ENCODE measurements around the gene ANP32D. TPM values are rescaled to one million over a fixed set of nuclear protein-coding genes. Genes with fewer than 3 reads are reported as not detected.

The ANP32D gene
- not detected for total RNA-seq

DNA sequence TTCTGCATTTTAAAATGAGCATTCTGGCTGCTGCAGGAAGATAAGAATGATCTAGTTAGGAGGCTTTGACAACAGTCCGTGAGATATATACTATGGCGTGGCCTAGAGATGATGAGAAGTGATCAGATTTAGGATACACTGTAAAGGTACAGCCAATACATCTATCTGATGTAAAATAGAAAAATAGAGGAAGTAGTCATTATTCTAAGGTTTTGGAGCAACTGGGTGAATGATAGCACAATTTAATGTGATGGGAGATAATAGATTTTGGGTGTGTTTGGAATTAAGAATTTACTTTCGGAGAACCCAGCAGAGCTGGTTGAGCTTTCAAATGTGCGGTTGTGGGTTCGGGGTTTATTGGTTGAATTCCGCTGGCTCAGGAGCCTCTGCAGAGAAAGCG lies at the start of gene ANP32D:
Gene ANP32D (plus strand): TSS at position 301 of the 400 bp plus-strand sequence. CDS start 106 bp downstream, outside the sequence.

DNA sequence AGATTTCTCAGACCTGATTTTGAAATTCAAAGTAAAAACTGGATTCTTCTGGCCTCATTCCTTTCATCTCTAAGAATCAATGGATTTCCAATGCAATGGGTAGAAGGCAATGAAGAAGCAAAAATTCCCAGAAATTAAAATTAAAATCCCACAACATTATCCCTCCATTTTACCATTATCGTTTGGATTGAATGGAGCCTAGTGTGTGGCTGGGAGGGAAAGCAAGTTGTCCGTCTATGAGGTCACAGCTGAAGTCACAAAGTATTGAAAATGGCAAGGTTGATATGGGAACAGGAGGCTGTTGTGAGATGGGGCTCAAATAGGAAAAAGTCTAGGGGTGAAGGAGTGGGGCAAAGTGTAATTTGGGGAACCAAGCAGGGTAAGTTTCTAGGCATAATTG lies 9.8 kb downstream of the ANP32D start, which contains the start of gene C12orf54:
Gene C12orf54 (plus strand): TSS at position 301 of the 400 bp plus-strand sequence. CDS start 799 bp downstream, outside the sequence.

Other genes with a start within 250 kb of the ANP32D start
- gene ZNF641, start 121.6 kb upstream of the ANP32D start, total RNA-seq: 10 to 100 TPM; 24.8 to 30.1 TPM
- not detected for gene C12orf54, start 9.9 kb downstream of the ANP32D start, total RNA-seq
- gene OR8S1, start 53.1 kb downstream of the ANP32D start, total RNA-seq: not detected
- not detected for gene LALBA, start 97.5 kb downstream of the ANP32D start, total RNA-seq
- gene KANSL2, start 209.7 kb downstream of the ANP32D start, total RNA-seq: 10 to 100 TPM; 39.6 to 43.9 TPM
- gene CCNT1, start 244.1 kb downstream of the ANP32D start, total RNA-seq: 10 to 100 TPM; 50.3 to 52.7 TPM

All from activated naive CD4-positive, alpha-beta T cell treated with anti-CD3 and anti-CD28 coated beads, Interleukin-2, amount 10 ng/mL, durations not matched to agents 5 hours and 36 hours (primary cell).